SK-N-SH treated with all-trans-retinoic acid at 6 μM for 48 hours (cell line): ENCODE data around the gene DCLK1.

Experiments used
- BACH2 ChIP-seq: fragments of 250-450 bp; sonication (Bioruptor Pico); IDR thresholded peaks from 2 replicates; pipeline ENCODE4 v1.9.0; 2021; ENCODE audit warnings: mild to moderate bottlenecking, borderline replicate concordance
- GLIS3 ChIP-seq: fragments of 250-450 bp; sonication (Bioruptor Pico); IDR thresholded peaks from 2 replicates; pipeline ENCODE4 v1.5.0; 2020; ENCODE audit warnings: mild to moderate bottlenecking, moderate library complexity
- RARB ChIP-seq: fragments of 250-450 bp; sonication (Bioruptor Pico); IDR thresholded peaks from 2 replicates; pipeline ENCODE4 v1.8.0; 2021; ENCODE audit warnings: mild to moderate bottlenecking, moderate library complexity
- SNAI2 ChIP-seq: fragments of 250-450 bp; sonication (Bioruptor Pico); IDR thresholded peaks from 2 replicates; pipeline ENCODE4 v1.5.0; 2020; ENCODE audit warnings: mild to moderate bottlenecking, moderate library complexity
- TOX ChIP-seq: fragments of 250-450 bp; sonication (Bioruptor Pico); IDR thresholded peaks from 2 replicates; pipeline ENCODE4 v1.8.0; 2021; ENCODE audit warnings: mild to moderate bottlenecking, moderate library complexity, borderline replicate concordance
- ZFP3 ChIP-seq: fragments of 250-450 bp; sonication (Bioruptor Pico); IDR thresholded peaks from 2 replicates; pipeline ENCODE4 v1.5.0; 2020; ENCODE audit warnings: mild to moderate bottlenecking, moderate library complexity
- ZFP30 ChIP-seq: fragments of 450-650 bp; formaldehyde crosslinking; IDR thresholded peaks from 2 replicates; pipeline ENCODE4 v1.5.0; 2022; ENCODE audit warnings: mild to moderate bottlenecking, moderate library complexity
- ZNF565 ChIP-seq: fragments of 450-650 bp; formaldehyde crosslinking; conservative IDR thresholded peaks from 2 replicates; pipeline ENCODE4 v1.5.0; 2020; ENCODE audit warnings: low read depth, mild to moderate bottlenecking, moderate library complexity
- ZNF70 ChIP-seq: fragments of 450-650 bp; formaldehyde crosslinking; IDR thresholded peaks from 2 replicates; pipeline ENCODE4 v1.5.0; 2020; ENCODE audit warnings: mild to moderate bottlenecking, moderate library complexity
- ZNF8 ChIP-seq: fragments of 450-650 bp; formaldehyde crosslinking; IDR thresholded peaks from 2 replicates; pipeline ENCODE4 v1.5.0; 2020; ENCODE audit warnings: mild to moderate bottlenecking, moderate library complexity
- TF ChIP-seq, protein P1 (sequence below): fragments of 250-450 bp; sonication (Bioruptor Pico); IDR thresholded peaks from 2 replicates; pipeline ENCODE4 v1.5.0; 2020; ENCODE audit warnings: mild to moderate bottlenecking, moderate library complexity
- TF ChIP-seq, protein P2 (sequence below): fragments of 250-450 bp; sonication (Bioruptor Pico); IDR thresholded peaks from 2 replicates; pipeline ENCODE4 v1.8.0; 2021; ENCODE audit warnings: low read depth, mild to moderate bottlenecking, moderate library complexity, borderline replicate concordance
- TF ChIP-seq, protein P3 (sequence below): fragments of 250-450 bp; sonication (Bioruptor Pico); IDR thresholded peaks from 2 replicates; pipeline ENCODE4 v1.8.0; 2020; ENCODE audit warnings: mild to moderate bottlenecking, moderate library complexity, borderline replicate concordance

DNA sequence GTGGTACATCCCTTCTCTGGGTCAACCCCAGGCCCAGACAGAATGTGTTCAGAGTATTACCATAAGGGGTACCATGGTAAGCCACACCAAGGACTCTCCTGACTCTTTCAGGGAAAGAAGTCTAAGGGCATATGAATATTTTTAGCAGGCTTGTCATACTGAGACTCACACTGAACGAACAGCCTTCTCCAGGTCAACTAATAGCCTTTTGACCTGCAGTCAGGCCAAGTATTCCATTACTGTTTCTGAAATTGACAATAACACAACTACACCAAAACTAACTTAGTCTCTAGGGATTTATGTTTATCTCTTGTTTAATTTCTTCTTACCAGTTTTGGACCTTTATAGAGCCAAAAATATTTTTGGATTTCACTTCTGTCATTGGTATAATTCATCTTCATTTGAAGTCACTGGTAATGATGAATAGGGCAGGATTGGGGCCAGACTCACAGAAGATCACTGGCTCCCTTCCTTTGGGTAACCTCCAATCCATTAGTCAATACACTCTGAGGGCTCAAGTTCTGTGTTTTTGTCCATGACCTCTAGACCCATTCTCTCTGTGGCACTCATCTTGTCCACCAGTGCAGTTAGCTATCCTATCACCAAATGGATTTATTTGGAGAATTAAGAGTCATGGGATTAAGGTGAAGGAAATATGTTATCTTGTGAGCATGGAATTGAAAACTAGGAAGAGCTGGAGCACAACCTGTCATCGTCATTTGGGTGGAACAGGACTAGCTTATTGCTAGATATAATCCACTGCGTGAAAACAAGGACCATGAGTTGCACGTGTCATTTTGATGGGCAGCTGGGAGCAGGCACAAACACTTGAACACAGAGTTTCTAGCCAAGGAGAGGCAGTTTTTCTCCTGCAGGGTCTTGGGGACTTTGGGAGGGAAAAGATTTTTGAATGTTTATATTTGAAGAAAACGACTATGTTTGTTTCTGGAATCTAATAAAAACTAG lies 313.3 kb downstream of the DCLK1 start:
- TF ChIP-seq GLIS3 (CRISPR knock-in tag) = no peak
- no peak for TF ChIP-seq RARB
- TF ChIP-seq, protein P1, sequence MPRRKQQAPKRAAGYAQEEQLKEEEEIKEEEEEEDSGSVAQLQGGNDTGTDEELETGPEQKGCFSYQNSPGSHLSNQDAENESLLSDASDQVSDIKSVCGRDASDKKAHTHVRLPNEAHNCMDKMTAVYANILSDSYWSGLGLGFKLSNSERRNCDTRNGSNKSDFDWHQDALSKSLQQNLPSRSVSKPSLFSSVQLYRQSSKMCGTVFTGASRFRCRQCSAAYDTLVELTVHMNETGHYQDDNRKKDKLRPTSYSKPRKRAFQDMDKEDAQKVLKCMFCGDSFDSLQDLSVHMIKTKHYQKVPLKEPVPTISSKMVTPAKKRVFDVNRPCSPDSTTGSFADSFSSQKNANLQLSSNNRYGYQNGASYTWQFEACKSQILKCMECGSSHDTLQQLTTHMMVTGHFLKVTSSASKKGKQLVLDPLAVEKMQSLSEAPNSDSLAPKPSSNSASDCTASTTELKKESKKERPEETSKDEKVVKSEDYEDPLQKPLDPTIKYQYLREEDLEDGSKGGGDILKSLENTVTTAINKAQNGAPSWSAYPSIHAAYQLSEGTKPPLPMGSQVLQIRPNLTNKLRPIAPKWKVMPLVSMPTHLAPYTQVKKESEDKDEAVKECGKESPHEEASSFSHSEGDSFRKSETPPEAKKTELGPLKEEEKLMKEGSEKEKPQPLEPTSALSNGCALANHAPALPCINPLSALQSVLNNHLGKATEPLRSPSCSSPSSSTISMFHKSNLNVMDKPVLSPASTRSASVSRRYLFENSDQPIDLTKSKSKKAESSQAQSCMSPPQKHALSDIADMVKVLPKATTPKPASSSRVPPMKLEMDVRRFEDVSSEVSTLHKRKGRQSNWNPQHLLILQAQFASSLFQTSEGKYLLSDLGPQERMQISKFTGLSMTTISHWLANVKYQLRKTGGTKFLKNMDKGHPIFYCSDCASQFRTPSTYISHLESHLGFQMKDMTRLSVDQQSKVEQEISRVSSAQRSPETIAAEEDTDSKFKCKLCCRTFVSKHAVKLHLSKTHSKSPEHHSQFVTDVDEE (CRISPR knock-in tag) = no peak
- no peak for TF ChIP-seq TOX (CRISPR knock-in tag)
- TF ChIP-seq ZFP30 (CRISPR knock-in tag) = no peak
- no peak for TF ChIP-seq ZNF8 (CRISPR knock-in tag)
- TF ChIP-seq ZFP3 (CRISPR knock-in tag) = no peak
- TF ChIP-seq, protein P2, sequence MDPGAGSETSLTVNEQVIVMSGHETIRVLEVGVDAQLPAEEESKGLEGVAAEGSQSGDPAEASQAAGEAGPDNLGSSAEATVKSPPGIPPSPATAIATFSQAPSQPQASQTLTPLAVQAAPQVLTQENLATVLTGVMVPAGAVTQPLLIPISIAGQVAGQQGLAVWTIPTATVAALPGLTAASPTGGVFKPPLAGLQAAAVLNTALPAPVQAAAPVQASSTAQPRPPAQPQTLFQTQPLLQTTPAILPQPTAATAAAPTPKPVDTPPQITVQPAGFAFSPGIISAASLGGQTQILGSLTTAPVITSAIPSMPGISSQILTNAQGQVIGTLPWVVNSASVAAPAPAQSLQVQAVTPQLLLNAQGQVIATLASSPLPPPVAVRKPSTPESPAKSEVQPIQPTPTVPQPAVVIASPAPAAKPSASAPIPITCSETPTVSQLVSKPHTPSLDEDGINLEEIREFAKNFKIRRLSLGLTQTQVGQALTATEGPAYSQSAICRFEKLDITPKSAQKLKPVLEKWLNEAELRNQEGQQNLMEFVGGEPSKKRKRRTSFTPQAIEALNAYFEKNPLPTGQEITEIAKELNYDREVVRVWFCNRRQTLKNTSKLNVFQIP (CRISPR knock-in tag) = no peak
- TF ChIP-seq ZNF70 (CRISPR knock-in tag) = no peak
- no peak for TF ChIP-seq SNAI2 (CRISPR knock-in tag)
- TF ChIP-seq, protein P3, sequence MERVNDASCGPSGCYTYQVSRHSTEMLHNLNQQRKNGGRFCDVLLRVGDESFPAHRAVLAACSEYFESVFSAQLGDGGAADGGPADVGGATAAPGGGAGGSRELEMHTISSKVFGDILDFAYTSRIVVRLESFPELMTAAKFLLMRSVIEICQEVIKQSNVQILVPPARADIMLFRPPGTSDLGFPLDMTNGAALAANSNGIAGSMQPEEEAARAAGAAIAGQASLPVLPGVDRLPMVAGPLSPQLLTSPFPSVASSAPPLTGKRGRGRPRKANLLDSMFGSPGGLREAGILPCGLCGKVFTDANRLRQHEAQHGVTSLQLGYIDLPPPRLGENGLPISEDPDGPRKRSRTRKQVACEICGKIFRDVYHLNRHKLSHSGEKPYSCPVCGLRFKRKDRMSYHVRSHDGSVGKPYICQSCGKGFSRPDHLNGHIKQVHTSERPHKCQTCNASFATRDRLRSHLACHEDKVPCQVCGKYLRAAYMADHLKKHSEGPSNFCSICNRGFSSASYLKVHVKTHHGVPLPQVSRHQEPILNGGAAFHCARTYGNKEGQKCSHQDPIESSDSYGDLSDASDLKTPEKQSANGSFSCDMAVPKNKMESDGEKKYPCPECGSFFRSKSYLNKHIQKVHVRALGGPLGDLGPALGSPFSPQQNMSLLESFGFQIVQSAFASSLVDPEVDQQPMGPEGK (CRISPR knock-in tag) = no peak
- TF ChIP-seq ZNF565 (CRISPR knock-in tag) = no peak
- no peak for TF ChIP-seq BACH2 (CRISPR knock-in tag)
